Esophagus muscularis mucosa (tissue), 4 donors: ENCODE results near the gene PYROXD2. TPM values are rescaled to one million over a fixed set of nuclear protein-coding genes. Genes with fewer than 3 reads are reported as not detected.

Source experiments
- DNase-seq: peaks from one replicate; pipeline ENCODE4 v3.0.0-alpha.2; 2017; ENCODE audit errors: extremely low spot score
- H3K27ac ChIP-seq, 4 donors: fragments of 200-600 bp; sonication (generic); replicated peaks in 1 of 4; 1 replicate in 3 of 4; 2 replicates in 1 of 4; pipeline ENCODE4 v1.5.1; 2016 to 2019; ENCODE audit warnings: mild to moderate bottlenecking in 1 of 4
- H3K27me3 ChIP-seq, 4 donors: fragments of 200-600 bp; sonication (generic); one replicate each; pipeline versions ENCODE4 v1.5.1 to v1.6.0; 2016 to 2019
- H3K36me3 ChIP-seq, 4 donors: fragments of 200-600 bp; sonication (generic); one replicate each; pipeline ENCODE4 v1.5.1; 2016 to 2019
- H3K4me1 ChIP-seq, 4 donors: fragments of 200-600 bp; sonication (generic); one replicate each; pipeline ENCODE4 v1.5.1; 2016 to 2019
- H3K4me3 ChIP-seq, 4 donors: fragments of 200-600 bp; sonication (generic); 1 replicate in 2 of 4; 2 replicates in 2 of 4; pipeline ENCODE4 v1.5.1; 2016 to 2019; ENCODE audit warnings: mild to moderate bottlenecking in 4 of 4, moderate library complexity in 1 of 4
- H3K9me3 ChIP-seq, 4 donors: fragments of 200-600 bp; sonication (generic); 1 replicate in 3 of 4; 2 replicates in 1 of 4; pipeline ENCODE4 v1.5.1; 2016 to 2019
- CTCF ChIP-seq, 3 experiments: fragments of 200-600 bp in 2 of 3; fragments of 450-650 bp in 1 of 3; sonication (generic) in 2 of 3; IDR thresholded peaks; one replicate each; pipeline ENCODE4 v1.5.1; 2017 to 2019; ENCODE audit warnings: antibody characterized with exemption in 3 of 3, mild to moderate bottlenecking in 2 of 3, moderate library complexity in 1 of 3
- EP300 ChIP-seq: sonication (generic); formaldehyde crosslinking; IDR thresholded peaks from one replicate; pipeline ENCODE4 v1.6.1; 2017; ENCODE audit warnings: antibody characterized with exemption
- POLR2A ChIP-seq: fragments of 450-650 bp; IDR thresholded peaks from one replicate; pipeline ENCODE4 v1.6.1; 2017; ENCODE audit warnings: antibody characterized with exemption, moderate library complexity, mild to moderate bottlenecking, low read depth
- POLR2AphosphoS5 ChIP-seq, 2 donors: sonication (generic); formaldehyde crosslinking; IDR thresholded peaks; one replicate each; pipeline ENCODE4 v1.6.1; 2017; ENCODE audit warnings: antibody characterized with exemption in 2 of 2
- WGBS: methylation state at CpG from one replicate; pipeline ENCODE4 v1.1.5; 2018; 5-methylcytosine and 5-hydroxymethylcytosine counted together
- intact Hi-C: fragments of 100-400 bp; cut with DNase I; formaldehyde crosslinking; loops from one replicate; pipeline ENCODE4 v1.15.1; 2023
- total RNA-seq, 4 donors: library from RNA; depleted of rRNA; stranded (reverse); fragments of >200 nt; gene quantifications; one replicate each; pipeline versions ENCODE4 v1.1.0 to v1.2.1, GENCODE V29; 2016

Gene PYROXD2
- total RNA-seq, 4 donors from 2014 or later: 5.8 to 10.2 (median 6.6) TPM

- Histone ChIP-seq H3K4me1 (peaks cover 0 to 4% (median 0%) of the 10 kb centered on the region in 4 donors), H3K27me3 (no peaks in the 10 kb centered on the region), H3K9me3 (no peaks in the 10 kb centered on the region), H3K27ac (no peak overlapping the region), H3K36me3 (peaks cover 63 to 91% (median 78%) of the 10 kb centered on the region in 4 donors), H3K4me3 (no peak overlapping the region)
- TF ChIP-seq CTCF (IDR thresholded peaks at IDR 0.05) (no peak), POLR2A (no peak), EP300 (no peak), POLR2AphosphoS5 (IDR thresholded peaks at IDR 0.05) (no peak)
- intact Hi-C loops: no loop called here
- no peak for DNase-seq
- WGBS: 100% methylated on average over 1 of the region's 1 CpG
Measured at GRCh38 chr10:98433371-98433770, 18.4 kb upstream of the PYROXD2 start.

- no peaks in the 10 kb centered on the region for H3K27me3 ChIP-seq
- 100% methylated on average over 1 of the region's 1 CpG for WGBS
- H3K36me3 ChIP-seq: peaks cover 64 to 93% (median 84%) of the 10 kb centered on the region in 4 donors
- no peak overlapping the region for H3K4me3 ChIP-seq
- peaks cover 0 to 4% (median 0%) of the 10 kb centered on the region in 4 donors for H3K4me1 ChIP-seq
- intact Hi-C loops: no loop called here
- DNase-seq: no peak
- H3K27ac ChIP-seq: no peak overlapping the region
- no peaks in the 10 kb centered on the region for H3K9me3 ChIP-seq
- no peak for TF ChIP-seq EP300
- no peak for TF ChIP-seq CTCF (IDR thresholded peaks at IDR 0.05)
- no peak for TF ChIP-seq POLR2A
- no peak for TF ChIP-seq POLR2AphosphoS5 (IDR thresholded peaks at IDR 0.05)
Measured at GRCh38 chr10:98432330-98432729, 17.3 kb upstream of the PYROXD2 start.

GRCh38 chr10:98431016-98431415 is 16.0 kb upstream of the PYROXD2 start:
- TF ChIP-seq POLR2A (no peak), EP300 (no peak), CTCF (IDR thresholded peaks at IDR 0.05) (no peak), POLR2AphosphoS5 (IDR thresholded peaks at IDR 0.05) (no peak)
- no peaks in the 10 kb centered on the region for H3K27me3 ChIP-seq
- H3K36me3 ChIP-seq: peaks cover 70 to 94% (median 91%) of the 10 kb centered on the region in 4 donors
- no peaks in the 10 kb centered on the region for H3K9me3 ChIP-seq
- intact Hi-C loops: no loop called here
- 90% methylated on average over 3 of the region's 8 CpGs for WGBS
- peaks cover 0 to 4% (median 0%) of the 10 kb centered on the region in 4 donors for H3K4me1 ChIP-seq
- no peak overlapping the region for H3K4me3 ChIP-seq
- no peak for DNase-seq
- H3K27ac ChIP-seq: no peak overlapping the region

- H3K27me3 ChIP-seq: no peaks in the 10 kb centered on the region
- H3K27ac ChIP-seq: no peak overlapping the region
- intact Hi-C loops: no loop called here
- no peak overlapping the region for H3K4me3 ChIP-seq
- no peak for DNase-seq
- TF ChIP-seq EP300: no peak
- no peak for TF ChIP-seq CTCF (IDR thresholded peaks at IDR 0.05)
- no peak for TF ChIP-seq POLR2AphosphoS5 (IDR thresholded peaks at IDR 0.05)
- no peak for TF ChIP-seq POLR2A
- H3K9me3 ChIP-seq: no peaks in the 10 kb centered on the region
- peaks cover 71 to 95% (median 88%) of the 10 kb centered on the region in 4 donors for H3K36me3 ChIP-seq
- WGBS: 94% methylated on average over 6 of the region's 8 CpGs
- peaks cover 0 to 4% (median 0%) of the 10 kb centered on the region in 4 donors for H3K4me1 ChIP-seq
Measured at GRCh38 chr10:98430427-98430826, 15.4 kb upstream of the PYROXD2 start.
